Fibroblast of the conjunctiva (primary cell): ENCODE data around the gene FAM98B.
A peak's percentile ranks its signal among the peaks of the same experiment; 100 is the strongest.
"Not testable (repeated sequence)": the region's sequence is repeated elsewhere in the genome, so short reads cannot be mapped to it uniquely, and the experiment has no call there.

Source experiments
- DNase-seq: peaks from one replicate; pipeline ENCODE4 v3.0.0-alpha.2; 2010; ENCODE audit warnings: low read depth

FAM98B gene

GRCh38 chr15:38453971-38454695 lies at the start of gene FAM98B:
Gene FAM98B (plus strand): TSS chr15:38454127. CDS start chr15:38454162, 35 bp downstream.
- DNase-seq = peak; percentile 66

DNA sequence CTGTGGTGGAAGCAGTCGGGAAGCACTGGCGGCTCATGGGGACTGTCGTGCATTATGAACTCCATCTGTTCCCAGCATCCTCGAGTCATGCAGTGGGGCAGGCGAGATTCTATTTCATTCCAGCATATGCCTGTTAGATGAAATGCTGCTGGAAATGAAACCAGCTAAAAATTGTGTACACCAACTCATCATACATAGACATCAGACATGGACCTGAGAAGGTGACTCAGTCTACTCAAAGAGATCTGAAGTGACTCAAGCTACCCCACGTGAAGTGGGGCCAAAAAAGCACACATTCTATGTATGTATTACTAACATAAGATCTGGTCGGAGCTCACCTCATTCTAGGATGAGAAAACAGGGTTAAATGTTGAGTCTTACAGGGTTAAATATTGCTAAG lies 47.5 kb upstream of the FAM98B start:
- no peak for DNase-seq

- DNase-seq = no peak
These were observed 45.4 kb upstream of the FAM98B start for GRCh38 chr15:38408576-38408975.

DNA sequence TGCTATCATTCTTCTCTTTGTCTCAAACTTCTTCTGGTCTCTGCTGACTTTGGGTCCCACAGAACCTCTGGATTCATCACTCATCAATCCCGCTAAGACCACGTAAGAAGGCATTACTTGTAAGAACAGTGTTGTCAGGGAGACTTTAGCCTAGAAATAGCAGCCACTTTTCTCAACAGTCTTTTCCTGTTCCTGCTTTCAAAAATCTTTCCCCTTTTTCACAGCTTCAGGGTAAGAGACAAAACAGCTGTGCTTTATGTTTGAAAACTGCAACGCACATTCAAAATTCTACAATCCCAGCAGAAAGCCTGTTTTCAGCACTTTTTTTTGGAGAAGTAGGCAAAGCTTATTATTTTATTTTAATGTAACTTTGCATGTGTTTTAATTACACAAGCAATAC lies 42.0 kb upstream of the FAM98B start:
- no peak for DNase-seq

DNA sequence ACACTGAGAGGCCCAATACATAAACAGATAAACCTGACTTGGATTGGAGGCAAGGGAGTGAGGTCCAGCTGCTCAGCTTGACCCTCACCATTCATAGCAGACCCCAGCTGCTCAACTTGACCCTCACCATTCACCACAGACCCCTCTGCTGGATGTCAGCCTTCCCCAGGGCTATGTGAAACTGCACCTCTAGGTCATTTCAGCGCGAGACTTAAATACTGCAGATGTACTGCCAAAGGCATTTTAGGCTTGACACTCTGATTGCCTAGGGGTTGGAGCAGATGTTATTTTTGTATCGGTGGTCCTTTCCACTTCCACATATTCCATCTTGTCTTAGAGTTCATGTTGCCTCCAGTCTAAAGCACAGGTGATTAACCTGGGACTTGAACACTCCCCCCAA lies 41.5 kb upstream of the FAM98B start:
- DNase-seq = no peak

DNA sequence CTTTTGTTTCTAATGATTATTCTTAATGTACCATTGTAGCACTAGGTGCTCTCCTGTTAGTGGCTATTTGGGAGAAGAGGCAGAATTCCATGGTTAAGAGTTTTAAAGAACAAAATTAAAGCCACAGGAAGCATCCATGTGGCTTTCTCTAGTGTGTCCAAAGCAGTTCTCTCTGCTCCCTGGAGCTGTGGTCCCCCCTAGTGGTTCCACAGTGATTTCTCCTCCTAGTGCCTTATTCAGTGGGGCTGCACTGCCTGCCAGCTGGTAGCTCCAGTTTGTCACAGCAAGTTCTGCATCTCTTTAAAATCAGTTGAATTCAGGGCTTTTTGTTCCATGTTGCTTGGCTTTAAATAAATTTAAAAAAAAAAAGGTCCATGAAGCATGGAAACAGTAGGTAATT lies 39.6 kb upstream of the FAM98B start:
- peak; percentile 56 for DNase-seq

DNA sequence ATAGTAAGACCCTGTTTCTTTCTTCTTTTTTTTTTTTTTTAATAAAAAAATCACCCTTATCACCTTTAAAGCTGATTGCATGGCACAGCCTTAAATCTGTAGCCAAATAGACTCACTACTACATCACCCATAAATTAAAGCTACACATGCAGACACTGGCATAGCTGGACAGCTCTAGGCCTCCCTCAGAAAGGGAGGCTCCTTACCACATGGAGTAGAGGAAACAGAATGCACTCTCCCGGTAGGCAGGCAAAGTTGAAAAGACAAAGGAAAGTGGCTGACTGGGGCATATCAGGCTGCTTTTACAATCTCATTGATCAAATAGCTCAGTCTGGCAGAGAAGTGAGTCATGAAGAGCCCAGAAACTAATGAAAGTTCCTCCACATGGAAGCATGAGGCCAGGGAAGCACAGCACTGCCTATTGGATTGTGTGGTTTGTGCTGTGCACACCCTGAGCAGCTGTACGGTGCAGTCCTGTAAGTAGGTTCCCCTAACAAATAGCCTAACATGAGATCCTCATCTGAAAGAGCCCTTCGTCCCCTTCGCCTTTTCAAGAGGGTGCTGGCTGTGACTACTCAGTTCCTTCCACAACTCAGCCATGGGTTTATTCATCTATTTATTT lies 32.7 kb upstream of the FAM98B start:
- no peak for DNase-seq

GRCh38 chr15:38424101-38424552 lies 29.8 kb upstream of the FAM98B start:
- DNase-seq = no peak

GRCh38 chr15:38425269-38425668 lies 28.7 kb upstream of the FAM98B start:
- no peak for DNase-seq

DNA sequence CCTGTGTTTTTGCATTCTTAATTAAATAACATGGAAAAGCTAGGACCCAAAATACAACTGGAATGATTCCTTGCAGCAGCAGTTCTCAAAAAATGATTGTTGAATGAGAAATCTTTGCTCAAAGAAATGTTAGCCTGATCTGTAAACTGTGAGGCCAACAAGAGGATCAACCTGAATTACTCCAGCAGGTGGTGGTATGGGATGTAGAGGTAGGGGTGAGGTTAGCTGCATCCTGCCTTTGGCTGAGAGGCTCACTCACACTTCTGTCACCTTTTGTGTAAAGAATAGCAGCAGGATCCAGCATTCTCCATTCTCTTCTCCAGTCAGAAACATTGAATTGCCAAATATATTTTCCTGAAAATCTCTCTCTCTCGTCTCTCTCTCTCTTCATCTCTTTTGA lies 26.5 kb upstream of the FAM98B start:
- no peak for DNase-seq

DNA sequence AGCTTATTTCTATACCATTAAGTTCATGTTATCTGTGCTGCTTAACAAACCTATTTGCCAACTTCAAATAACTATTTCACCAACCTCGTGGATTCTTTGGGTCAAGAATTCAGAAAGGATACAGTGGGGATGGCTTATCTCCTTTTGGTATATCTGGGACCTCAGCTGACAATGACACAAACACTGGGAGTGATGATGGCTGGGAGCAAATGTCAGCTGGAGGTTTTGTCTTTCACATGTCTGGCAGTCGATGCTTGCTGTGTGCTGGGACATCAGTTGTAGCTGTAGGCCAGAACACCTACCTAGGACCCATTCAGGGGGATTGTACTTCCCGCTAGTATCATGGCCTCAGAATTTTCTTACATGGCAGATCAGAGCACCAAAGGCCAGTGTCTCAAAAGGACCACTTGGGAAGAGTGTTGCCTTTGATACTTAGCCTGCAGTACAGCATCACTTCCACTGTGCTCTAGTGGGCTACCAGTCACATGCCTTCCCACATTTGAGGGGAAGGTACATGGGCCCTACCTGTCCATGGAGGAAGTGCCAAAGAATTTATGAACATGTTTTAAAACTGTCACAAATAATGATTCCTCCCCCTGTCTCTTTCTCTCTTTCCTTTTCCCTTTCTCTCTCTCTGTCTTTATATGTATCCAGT lies 23.7 kb upstream of the FAM98B start:
- DNase-seq = no peak

DNA sequence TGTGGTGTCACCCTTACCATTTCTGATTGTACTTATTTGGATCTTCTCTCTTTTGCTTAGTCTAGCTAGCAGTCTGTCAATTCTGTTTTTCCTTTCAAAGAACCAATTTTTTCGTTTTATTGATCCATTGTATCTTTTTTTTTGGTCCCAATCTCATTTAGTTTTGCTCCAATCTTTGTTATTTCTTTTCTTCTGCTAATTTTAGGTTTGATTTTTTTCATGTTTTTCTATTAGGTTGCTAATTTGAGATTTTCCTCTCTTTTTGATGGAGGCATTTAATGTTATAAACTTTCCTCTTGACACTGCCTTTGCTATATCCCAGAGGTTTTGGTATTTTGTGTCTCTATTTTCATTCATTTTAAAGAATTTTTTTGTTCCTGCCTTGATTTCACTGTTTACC lies 16.9 kb upstream of the FAM98B start:
- no peak for DNase-seq

GRCh38 chr15:38437603-38438002 lies 16.3 kb upstream of the FAM98B start:
- DNase-seq = not testable (repeated sequence)

DNA sequence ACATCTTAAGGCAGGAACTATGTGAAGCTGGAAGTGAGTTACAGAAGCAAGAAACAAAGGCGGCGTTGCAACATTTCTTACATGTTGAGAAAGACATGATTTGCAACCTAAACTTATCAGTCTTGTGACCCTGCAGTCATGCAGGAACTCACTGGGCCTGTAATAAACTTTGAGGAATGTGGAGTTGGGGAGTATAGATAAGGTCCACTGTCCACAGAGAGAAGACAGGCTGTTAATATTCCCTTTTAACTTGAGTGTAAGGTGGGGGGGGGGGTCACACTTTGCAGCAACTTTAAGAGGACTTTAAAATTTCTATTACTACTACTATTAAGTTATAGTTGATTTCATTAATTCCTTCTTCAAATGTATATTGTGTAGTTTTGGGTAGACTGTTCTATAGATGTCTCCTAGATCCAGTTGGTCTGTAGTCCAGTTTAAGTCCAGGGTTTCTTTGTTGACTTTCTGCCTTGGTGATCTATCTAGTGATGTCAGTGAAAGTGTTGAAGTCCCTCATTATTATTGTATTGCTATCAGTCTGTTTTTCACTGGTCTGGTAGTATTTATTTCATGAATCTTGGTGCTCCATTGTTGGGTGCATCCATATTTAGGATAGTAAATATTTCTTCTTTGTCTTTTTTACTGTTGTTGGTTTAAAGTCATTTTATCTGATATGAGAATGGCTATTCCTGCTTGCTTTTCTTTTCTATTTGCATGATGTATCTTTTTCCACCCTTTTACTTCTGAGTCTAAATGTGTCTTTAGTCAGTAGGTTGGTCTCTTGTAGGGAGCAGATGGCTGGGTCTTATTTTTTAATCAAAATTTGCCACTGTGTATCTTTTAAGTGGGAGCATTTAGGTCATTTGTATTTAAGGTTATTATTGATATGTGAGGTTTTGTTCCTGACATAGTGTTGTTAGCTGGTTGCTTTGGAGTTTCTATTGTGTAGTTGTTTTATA lies 15.6 kb upstream of the FAM98B start:
- no peak for DNase-seq

DNA sequence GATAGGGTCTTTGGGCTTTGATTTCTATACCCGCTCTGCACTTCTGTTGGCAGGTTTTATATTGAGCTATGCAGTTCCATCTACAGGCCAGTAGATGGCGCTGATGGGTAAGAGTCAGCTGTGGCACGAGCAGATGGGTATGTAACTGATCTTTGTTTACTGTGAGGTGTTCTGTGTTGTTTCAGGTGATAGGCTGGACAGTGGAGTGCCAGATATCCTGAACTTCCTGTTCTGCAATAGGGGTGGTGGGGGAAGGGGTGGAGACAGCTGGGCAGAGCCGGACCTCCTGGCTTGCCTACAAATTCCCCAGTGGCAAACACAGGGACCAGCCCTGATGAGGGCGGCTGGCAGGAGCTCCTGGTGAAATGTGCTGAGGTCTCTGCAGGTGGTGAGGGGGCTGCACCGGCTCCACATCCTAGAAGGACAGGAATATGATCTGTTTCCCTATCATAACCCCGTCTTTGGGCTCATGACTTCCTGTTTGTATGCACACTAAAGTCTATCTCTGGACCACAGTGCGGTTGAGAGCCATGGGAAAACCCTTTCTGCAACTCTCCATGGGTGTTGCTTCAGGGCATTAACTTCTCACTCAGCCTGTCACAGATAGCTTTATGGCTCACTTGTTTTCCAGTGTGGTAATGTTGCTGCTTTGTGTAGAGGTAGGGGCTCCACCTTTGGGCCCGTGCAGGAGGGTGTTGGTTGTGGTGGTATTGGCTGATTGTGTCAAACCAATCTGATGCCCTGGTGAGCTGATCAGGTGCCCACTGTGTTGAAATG lies 13.4 kb upstream of the FAM98B start:
- peak; percentile 36 for DNase-seq

DNA sequence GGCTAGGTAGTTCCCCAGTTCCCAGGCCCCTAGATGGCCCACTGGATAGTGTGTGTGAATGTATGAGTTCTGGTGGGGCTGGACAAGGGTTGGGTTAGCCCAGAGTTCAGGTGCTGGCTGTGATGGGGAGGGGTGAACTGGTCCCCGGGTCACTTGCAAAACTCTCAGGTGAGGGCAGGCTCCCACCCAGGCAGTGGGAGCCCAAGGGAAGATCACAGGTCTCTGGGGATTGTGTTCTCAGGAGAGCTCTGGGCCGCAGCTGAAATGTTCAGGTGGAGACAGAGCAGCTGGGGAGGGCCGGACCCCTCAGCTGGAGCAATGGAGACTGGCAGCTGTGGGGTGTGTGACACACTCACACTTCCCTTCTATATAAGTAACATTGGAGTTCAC lies 12.8 kb upstream of the FAM98B start:
- DNase-seq = no peak

DNA sequence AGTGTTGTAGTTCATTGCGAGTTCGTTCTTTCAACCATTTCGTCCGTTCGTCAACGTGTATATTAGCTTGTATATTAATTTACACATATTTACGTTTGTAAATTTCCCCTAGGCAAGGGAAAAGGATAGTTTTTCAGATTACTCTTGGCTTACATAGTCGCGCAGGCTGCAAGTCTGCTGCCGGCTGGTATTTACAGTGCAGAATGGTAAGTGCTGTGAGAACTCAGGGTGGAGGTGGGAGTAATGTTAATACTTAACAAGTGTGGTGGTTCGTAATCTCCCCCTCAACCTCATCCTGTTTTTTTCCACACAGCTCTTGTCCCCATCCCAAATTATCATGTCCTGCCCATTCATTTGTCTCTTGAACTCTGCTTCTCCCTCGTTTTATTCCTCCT lies 766 bp downstream of the FAM98B start:
- DNase-seq = no peak

DNA sequence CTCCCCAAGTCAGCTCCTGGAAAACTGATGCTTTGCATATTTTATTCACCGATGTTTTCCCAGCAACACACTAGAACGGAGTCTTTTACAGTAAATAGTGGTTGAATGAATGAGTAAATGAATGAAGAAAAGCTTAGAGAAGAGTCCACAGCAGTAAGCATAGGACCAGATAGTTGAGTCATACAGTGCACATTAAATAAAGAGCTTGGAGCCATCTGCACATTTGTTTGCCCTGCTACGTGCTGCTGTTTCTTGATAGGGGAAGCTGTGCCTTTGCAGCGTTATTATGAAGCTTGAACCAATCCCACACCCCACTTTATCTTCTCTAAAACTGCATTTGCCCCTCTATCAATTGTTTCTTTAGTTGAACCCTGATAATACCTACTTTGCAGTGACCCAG lies 1.2 kb downstream of the FAM98B start:
- no peak for DNase-seq

- DNase-seq = no peak
These were observed 4.7 kb downstream of the FAM98B start for GRCh38 chr15:38458646-38459045.

DNA sequence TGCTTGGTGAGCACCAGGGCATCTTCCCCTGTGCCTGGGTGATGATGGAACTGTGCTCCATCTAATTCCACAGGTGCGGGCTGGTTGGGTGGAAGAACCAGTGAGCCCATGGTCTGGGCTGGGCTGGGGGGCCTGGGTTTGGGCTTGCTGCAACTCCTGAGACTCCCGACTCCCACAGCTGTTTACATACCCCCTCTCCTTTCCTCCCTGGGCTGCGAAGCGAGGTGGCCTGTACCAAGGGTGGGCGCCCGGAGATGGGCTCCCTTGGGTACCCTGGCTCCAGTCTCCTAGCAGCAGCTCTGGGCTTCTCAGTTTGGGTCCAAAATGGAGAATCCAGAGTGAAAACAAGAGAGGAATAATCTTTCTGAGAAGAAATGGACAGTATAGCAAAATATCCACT lies 5.6 kb downstream of the FAM98B start:
- DNase-seq = no peak

DNA sequence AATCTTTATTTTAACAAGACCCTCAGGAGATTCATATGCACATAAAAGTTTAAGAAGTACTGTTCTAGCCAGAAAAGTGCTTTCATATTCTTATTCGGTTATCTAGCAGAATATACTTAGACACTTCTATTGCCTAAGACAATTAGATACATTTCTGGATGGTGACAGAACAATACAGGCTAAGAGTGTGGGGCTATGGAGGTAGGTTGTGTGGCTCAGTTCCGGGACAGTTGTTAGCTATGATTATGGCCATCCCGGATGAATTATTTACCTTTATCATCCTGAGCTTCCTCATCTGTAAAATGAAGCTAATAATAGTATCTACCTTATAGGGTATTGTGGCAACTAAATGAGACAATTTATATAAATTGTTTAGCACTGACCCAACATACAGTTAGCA lies 6.6 kb downstream of the FAM98B start:
- no peak for DNase-seq
